ENCODE data around the gene RFC5.

The RFC5 gene

DNA sequence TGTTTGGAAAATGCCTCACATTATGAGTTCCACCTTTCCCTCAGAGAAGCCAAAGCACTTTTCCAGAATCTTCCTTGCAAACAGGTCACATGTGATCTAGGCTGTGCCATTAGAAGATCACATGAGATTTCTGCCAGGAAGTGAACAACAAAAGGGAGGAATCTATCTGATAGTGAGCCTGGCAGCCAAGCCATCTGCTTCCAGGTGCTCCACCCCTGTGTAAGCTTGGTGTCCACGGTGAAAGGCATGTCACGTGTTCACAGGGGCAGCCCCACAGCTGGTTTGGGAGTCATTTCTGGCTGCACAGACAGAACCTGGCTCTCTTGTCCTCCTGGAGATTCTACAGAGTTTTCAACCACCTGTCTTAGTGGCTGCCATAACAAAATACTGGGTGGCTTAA, 44.2 kb upstream of the RFC5 start:
- DNase-seq (ENCODE audit: low read depth) = no peak
- no peak overlapping the region for H3K4me3 ChIP-seq (ENCODE audit: low read depth, low read length)
- in situ Hi-C loops (cut with HindIII; ENCODE audit: low sequenced_read_pairs) = no loop called here
- TF ChIP-seq, protein P1, sequence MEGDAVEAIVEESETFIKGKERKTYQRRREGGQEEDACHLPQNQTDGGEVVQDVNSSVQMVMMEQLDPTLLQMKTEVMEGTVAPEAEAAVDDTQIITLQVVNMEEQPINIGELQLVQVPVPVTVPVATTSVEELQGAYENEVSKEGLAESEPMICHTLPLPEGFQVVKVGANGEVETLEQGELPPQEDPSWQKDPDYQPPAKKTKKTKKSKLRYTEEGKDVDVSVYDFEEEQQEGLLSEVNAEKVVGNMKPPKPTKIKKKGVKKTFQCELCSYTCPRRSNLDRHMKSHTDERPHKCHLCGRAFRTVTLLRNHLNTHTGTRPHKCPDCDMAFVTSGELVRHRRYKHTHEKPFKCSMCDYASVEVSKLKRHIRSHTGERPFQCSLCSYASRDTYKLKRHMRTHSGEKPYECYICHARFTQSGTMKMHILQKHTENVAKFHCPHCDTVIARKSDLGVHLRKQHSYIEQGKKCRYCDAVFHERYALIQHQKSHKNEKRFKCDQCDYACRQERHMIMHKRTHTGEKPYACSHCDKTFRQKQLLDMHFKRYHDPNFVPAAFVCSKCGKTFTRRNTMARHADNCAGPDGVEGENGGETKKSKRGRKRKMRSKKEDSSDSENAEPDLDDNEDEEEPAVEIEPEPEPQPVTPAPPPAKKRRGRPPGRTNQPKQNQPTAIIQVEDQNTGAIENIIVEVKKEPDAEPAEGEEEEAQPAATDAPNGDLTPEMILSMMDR (IDR thresholded peaks at IDR 0.05; ENCODE audit: low read depth, low read length, missing control alignments) = no peak

GRCh38 chr12:117975006-117975405, 41.5 kb upstream of the RFC5 start:
- TF ChIP-seq, protein P1 (IDR thresholded peaks at IDR 0.05; ENCODE audit: low read depth, low read length, missing control alignments) = no peak
- in situ Hi-C loops (cut with HindIII; ENCODE audit: low sequenced_read_pairs) = no loop called here
- no peak overlapping the region for H3K4me3 ChIP-seq (ENCODE audit: low read depth, low read length)
- DNase-seq (ENCODE audit: low read depth) = no peak

- TF ChIP-seq, protein P1 (IDR thresholded peaks at IDR 0.05; ENCODE audit: low read depth, low read length, missing control alignments) = no peak
- in situ Hi-C loops (cut with HindIII; ENCODE audit: low sequenced_read_pairs) = no loop called here
- H3K4me3 ChIP-seq (ENCODE audit: low read depth, low read length) = no peak overlapping the region
- no peak for DNase-seq (ENCODE audit: low read depth)
These were observed 39.1 kb upstream of the RFC5 start for GRCh38 chr12:117977373-117977772.

- DNase-seq (ENCODE audit: low read depth) = no peak
- in situ Hi-C loops (cut with HindIII; ENCODE audit: low sequenced_read_pairs) = no loop called here
- TF ChIP-seq, protein P1 (IDR thresholded peaks at IDR 0.05; ENCODE audit: low read depth, low read length, missing control alignments) = no peak
- no peak overlapping the region for H3K4me3 ChIP-seq (ENCODE audit: low read depth, low read length)
These were observed 35.9 kb upstream of the RFC5 start for GRCh38 chr12:117980616-117981015.

GRCh38 chr12:117981267-117981666, 35.2 kb upstream of the RFC5 start:
- no peak overlapping the region for H3K4me3 ChIP-seq (ENCODE audit: low read depth, low read length)
- in situ Hi-C loops (cut with HindIII; ENCODE audit: low sequenced_read_pairs) = no loop called here
- DNase-seq (ENCODE audit: low read depth) = no peak
- TF ChIP-seq, protein P1 (IDR thresholded peaks at IDR 0.05; ENCODE audit: low read depth, low read length, missing control alignments) = no peak

DNA sequence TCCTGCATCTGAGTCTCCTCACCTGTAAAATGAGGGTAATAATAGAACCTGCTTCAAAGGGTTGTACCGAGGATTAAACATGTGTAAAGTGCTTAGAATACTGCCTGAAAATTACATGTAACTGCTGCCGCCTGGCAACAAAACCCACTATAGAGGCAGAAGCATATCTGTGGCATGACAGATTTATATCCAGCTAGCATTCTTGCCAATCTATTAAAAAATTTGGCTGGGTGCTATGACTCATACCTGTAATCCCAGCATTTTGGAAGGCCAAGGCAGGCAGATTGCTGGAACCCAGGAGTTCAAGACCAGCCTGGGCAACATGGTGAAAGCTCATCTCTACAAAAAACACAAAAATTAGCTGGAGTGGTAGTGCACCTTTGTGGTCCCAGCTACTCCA, 31.3 kb upstream of the RFC5 start:
- DNase-seq (ENCODE audit: low read depth) = no peak
- H3K4me3 ChIP-seq (ENCODE audit: low read depth, low read length) = no peak overlapping the region
- TF ChIP-seq, protein P1 (IDR thresholded peaks at IDR 0.05; ENCODE audit: low read depth, low read length, missing control alignments) = no peak
- in situ Hi-C loops (cut with HindIII; ENCODE audit: low sequenced_read_pairs) = no loop called here

Measured in astrocyte of the cerebellum (primary cell).